GF-D8 (cell line): ENCODE measurements around the gene WIPF2.

ENCODE experiments used
- DNase-seq: peaks from one replicate; lab custom pipeline; 2025; lab: John Stamatoyannopoulos, UW

WIPF2 gene

DNA sequence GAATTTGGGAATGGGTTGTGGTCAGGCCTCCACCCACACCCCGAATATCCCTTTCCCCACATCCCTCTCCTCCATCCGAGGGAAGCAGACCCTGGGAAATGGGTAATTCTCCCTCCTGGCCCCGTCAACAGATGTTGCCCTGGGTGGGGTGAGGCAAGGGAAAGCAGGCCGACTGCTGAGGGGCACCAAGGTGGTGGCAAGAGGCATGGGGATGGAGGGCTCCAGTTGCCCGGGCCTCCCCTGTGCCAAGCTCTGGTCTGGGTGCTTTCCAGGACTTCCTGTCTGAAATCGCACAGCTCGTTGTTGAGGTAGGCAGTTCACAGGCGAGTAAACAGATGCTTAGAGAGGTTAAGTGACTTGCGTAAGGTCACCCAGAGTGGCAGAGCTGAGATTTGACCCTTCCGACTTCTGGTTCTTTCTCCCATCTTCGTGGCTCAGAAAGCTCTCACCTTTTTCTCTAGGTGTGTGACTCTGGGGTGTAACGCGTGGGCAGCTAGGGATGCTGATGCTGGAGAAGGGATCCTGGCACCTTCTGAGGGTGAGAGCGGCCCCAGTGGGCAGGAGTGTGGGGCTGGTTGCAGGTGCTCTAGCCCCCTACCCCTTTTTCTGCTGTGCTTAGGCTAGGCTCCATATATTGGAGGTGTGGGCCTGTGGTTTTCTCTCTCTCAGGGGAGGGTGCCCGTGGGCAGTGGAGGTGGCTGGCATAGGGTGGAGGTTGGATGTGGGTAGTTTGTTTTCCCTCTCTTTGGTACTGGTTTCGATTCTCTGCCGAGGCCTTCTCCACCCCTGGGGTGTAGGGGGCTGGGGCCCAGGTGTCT, 107.1 kb downstream of the WIPF2 start:
- peak; percentile 44 for DNase-seq

DNA sequence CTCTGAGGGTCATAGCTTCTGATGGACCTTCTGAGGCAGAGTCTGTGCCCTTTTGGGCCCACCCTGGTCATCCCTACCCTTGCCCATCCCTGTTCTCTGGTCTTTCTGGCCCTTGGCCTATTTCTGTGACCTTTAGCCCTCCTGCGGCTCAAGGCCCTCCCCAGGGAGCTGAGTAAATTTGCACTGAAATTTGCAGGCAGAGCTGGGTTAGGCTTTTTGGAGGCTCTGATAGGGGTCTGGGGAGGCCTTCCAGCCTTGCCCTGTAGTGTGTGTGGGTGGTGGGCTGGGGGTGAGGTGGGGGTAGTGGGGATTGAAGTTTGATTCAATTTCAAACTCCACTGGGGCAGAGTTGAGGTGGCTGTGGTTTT, 107.7 kb downstream of the WIPF2 start:
- DNase-seq, result no peak

DNA sequence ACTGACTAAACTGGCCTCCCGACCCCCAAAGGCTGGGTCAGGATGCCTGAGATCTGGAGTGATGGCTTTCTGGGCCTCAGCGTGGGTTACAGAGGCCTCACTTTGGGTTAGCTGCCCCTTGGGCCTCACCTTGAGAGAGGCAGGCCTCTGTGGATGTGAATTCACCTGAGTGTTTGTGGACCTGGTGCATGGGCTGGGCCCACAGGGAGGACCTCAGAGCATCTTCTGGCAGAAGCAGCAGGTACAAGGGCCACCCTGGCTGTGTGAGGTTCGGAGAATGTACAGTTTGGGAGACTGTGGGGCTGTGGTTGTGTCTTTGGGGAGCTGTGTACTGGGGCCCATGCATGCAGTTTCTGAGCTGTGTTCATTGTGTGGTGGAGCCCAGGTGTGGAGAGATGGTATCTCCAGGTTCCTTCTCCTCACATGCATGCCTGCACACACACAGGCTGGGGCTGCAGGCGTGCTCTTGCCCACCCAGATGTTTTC, 108.2 kb downstream of the WIPF2 start:
- DNase-seq, result no peak

DNA sequence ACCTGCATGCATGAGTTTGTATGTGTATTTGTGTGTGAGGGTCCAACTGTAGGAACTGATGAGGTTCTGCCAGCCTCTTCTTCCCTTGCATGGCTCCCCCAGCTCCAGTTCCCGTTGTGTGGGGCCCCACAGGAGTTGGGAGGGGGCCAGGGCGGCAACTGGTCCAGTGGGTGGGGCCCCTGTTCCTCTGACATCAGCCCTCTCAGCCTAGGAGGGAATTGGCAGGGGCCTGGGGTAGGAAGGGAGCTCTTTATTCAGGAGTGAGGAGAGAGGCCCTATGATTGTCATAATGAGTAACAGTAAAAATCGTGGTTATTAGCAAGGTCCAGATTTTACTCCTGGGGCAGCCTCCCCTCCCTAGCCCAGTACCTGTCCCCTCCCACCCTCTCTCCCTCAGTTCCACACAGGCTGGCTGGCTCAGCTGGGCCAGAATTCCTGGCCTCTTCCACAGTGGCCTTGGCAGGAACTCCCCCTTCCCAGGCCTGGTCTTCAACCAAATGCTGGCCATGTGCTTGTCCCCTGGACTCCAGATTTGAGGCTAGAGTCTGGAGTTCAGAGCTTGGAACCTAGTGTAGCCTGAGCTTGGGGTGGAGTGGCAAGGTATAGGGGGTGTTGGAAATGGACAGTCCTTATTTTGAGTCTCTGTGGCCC, 108.8 kb downstream of the WIPF2 start:
- DNase-seq, result no peak

DNA sequence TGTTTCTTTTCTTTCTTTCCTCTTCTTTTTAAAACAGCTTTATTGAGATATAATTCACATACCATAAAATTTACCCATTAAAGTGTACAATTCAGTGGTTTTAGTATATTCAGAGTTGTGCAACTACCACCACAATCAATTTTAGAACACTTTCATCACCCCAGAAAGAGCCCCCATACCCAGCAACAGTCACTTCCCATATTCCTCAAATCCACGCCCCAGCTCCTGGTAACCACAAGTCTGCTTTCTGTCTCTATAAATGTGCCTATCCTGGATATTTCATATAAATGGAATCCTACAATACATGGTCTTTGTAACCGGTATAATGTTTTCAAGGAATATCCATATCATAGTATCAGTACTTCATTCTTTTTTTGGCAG, 109.3 kb downstream of the WIPF2 start:
- DNase-seq, result no peak

DNA sequence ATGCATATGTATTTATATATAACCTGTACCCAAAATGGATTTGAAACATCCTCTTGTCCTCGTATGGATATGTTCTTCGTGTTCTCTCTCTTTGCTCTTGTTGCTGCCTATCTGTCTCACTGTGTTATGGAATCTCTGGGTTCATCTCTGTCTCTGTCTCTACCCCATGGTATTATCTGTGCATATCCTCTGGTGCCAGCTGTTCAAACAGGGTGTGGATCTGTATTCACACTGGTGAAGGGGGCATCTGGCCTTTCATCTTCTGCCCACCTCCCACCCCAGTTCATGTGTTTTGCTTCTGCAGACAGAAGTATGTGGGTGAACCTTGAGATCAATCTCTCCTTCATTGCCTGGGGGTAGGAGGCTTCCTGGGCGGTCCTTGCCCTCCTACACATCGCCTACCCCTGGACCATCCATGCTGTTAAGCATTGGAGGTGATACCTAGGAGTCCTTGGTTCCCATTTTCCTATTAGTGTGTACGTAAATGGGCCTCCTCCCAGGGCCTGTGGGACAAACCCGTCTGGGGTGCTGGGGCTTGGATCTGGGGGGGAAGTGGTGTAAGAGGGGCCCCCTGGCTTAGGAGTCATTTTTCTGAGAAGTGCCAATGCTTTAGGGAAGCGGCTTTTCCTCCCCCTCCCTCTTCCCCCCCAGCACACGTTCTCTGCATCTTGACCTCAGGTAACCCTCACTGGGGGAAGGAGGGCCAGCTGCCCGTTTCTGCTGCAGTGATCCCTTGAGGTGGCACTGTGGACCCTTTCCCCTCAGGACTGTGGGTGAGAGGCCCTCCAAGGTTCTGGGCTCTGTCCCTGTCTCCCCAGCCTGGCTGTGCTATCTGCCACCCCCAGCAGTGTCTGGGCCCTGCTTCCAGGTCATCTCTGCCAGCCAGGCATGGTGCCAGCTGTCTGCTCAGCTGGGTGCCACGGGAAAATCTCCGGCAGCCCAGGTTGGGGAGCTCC, 111.0 kb downstream of the WIPF2 start:
- peak; percentile 85 for DNase-seq

DNA sequence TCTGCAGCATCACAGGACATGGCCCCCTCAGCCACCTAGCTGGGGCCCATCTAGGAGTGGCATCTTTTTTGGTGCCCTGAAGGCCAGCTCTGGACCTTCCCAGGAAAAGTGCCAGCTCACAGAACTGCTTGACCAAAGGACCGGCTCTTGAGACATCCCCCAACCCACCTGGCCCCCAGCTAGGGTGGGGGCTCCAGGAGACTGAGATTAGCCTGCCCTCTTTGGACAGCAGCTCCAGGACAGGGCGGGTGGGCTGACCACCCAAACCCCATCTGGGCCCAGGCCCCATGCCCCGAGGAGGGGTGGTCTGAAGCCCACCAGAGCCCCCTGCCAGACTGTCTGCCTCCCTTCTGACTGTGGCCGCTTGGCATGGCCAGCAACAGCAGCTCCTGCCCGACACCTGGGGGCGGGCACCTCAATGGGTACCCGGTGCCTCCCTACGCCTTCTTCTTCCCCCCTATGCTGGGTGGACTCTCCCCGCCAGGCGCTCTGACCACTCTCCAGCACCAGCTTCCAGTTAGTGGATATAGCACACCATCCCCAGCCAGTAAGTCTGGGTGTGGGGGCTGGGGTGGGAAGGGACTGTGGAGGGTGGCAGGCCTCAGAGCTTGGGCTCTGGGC, 111.9 kb downstream of the WIPF2 start:
- no peak for DNase-seq

DNA sequence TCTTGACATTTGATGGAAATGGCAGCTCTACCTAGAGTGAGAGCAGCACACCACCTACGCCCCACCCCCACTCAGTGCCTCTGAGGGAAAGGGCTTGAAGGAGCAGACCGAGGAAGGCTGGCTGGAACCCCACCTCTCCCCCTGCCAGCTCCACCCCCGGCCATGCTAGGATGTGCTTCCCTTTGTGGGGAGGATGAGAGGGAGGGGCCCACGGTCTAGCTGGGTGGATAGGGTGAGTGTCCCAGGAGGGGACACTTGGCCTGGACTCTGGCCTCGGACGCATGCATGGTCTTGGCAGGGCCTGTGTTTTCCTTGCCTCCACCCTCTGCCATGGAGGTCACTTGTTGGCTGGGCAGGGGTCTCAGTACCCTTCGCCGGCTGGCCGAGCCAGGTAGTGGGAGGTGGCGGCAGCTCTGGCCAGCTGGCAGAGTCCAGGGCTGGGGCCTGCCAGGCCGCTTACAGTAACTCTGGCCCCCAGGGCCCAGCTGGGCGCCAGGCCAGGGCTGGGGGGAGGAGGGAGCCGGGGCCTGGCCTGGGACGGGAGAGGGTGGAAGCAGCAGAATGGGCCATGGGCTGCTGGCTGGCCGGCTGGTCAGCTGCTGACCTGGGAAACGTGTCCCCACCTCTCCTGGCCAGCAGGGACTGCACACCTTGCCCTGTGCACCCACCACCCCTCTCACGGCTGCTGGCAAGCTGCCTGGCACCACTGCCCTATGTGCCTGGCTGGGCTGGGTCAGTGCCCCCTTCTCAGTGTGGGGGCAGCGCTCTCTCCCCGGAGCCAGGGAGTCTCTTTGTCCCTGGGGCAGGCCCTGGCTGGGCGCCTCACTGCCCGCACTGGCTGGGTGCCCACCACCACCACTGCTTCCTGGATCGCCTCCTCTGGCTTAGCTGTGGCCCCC, 112.9 kb downstream of the WIPF2 start:
- no peak for DNase-seq
